ENCODE results near the gene SLC5A4. TPM values are rescaled to one million over a fixed set of nuclear protein-coding genes. Genes with fewer than 3 reads are reported as not detected.

The SLC5A4 gene
- polyA plus RNA-seq, 3 donors from 2014 or later: not detected

Other genes starting within 250 kb of the SLC5A4 start
- gene SLC5A1, start 212.1 kb downstream of the SLC5A4 start, polyA plus RNA-seq: not detected
- gene C22orf42, start 96.0 kb downstream of the SLC5A4 start, polyA plus RNA-seq: not detected
- under 1 TPM in 1 of 3 donors, not detected in 2; 0.24 TPM for gene RFPL2, start 50.3 kb downstream of the SLC5A4 start, polyA plus RNA-seq
- gene RFPL3, start 102.5 kb upstream of the SLC5A4 start, polyA plus RNA-seq: not detected
- 100 to 1,000 TPM; 110 to 189 (median 115) TPM for gene RTCB, start 156.9 kb upstream of the SLC5A4 start, polyA plus RNA-seq
- not detected for gene BPIFC, start 209.1 kb upstream of the SLC5A4 start, polyA plus RNA-seq
- gene FBXO7, start 219.5 kb upstream of the SLC5A4 start, polyA plus RNA-seq: 100 to 1,000 TPM; 134 to 272 (median 175) TPM

All from immature natural killer cell (primary cell).